ENCODE data around the gene SELENOI.
"Not testable (repeated sequence)": the region's sequence is repeated elsewhere in the genome, so short reads cannot be mapped to it uniquely, and the experiment has no call there.

Gene SELENOI

GRCh38 chr2:26347286-26347865, 1.4 kb downstream of the SELENOI start:
- peak overlapping the region; percentile 66 to 78 for H3K4me3 ChIP-seq (replicated peaks in 1 of 2; ENCODE audit: low read depth in 2 of 2, low read length in 2 of 2)
- DNase-seq (ENCODE audit: low read depth in 2 of 2): peak; percentile 25 to 37
- TF ChIP-seq CTCF (IDR thresholded peaks at IDR 0.05; ENCODE audit: low read depth, low read length): no peak

- no peak overlapping the region for H3K4me3 ChIP-seq (replicated peaks in 1 of 2; ENCODE audit: low read depth in 2 of 2, low read length in 2 of 2)
- DNase-seq (ENCODE audit: low read depth in 2 of 2): no peak
- no peak for TF ChIP-seq CTCF (IDR thresholded peaks at IDR 0.05; ENCODE audit: low read depth, low read length)
Observed at GRCh38 chr2:26349690-26350089, 3.7 kb downstream of the SELENOI start.

- H3K4me3 ChIP-seq (replicated peaks in 1 of 2; ENCODE audit: low read depth in 2 of 2, low read length in 2 of 2): no peak overlapping the region
- TF ChIP-seq CTCF (IDR thresholded peaks at IDR 0.05; ENCODE audit: low read depth, low read length): no peak
Observed at GRCh38 chr2:26351375-26352090, 5.6 kb downstream of the SELENOI start.

GRCh38 chr2:26352892-26353291, 6.9 kb downstream of the SELENOI start:
- peak in 1 of 2 donors; percentile 66 for DNase-seq (ENCODE audit: low read depth in 2 of 2)
- H3K4me3 ChIP-seq (replicated peaks in 1 of 2; ENCODE audit: low read depth in 2 of 2, low read length in 2 of 2): no peak overlapping the region
- TF ChIP-seq CTCF (IDR thresholded peaks at IDR 0.05; ENCODE audit: low read depth, low read length): no peak

More at GRCh38 chr2:26351375-26352090, 5.6 kb downstream of the SELENOI start:
- no peak for DNase-seq (ENCODE audit: low read depth in 2 of 2)

GRCh38 chr2:26354469-26354868, 8.5 kb downstream of the SELENOI start:
- not testable (repeated sequence) for H3K4me3 ChIP-seq (replicated peaks in 1 of 2; ENCODE audit: low read depth in 2 of 2, low read length in 2 of 2); DNase-seq (ENCODE audit: low read depth in 2 of 2)

- no peak for TF ChIP-seq CTCF (IDR thresholded peaks at IDR 0.05; ENCODE audit: low read depth, low read length)
- H3K4me3 ChIP-seq (replicated peaks in 1 of 2; ENCODE audit: low read depth in 2 of 2, low read length in 2 of 2): no peak overlapping the region
- peak; percentile 93 for DNase-seq (ENCODE audit: low read depth in 2 of 2)
Observed at GRCh38 chr2:26355038-26355995, 9.4 kb downstream of the SELENOI start.

- no peak for DNase-seq (ENCODE audit: low read depth in 2 of 2)
- H3K4me3 ChIP-seq (replicated peaks in 1 of 2; ENCODE audit: low read depth in 2 of 2, low read length in 2 of 2): no peak overlapping the region
- TF ChIP-seq CTCF (IDR thresholded peaks at IDR 0.05; ENCODE audit: low read depth, low read length): no peak
Observed at GRCh38 chr2:26356111-26356510, 10.2 kb downstream of the SELENOI start.

Data from cardiac fibroblast (primary cell).